HG03442 (cell line): ENCODE data around the gene PLIN4.

Source experiments
- ATAC-seq: cut with Tn5 transposase; IDR thresholded peaks from one replicate; pipeline ENCODE4 v1.9.1; 2021; ENCODE audit warnings: mild to moderate bottlenecking, moderate library complexity; ENCODE audit not compliant: unreplicated experiment

Gene PLIN4

GRCh38 chr19:4493929-4494690 lies 24.2 kb downstream of the PLIN4 start:
- ATAC-seq, result no peak

- ATAC-seq, result no peak
These were observed 25.0 kb downstream of the PLIN4 start for GRCh38 chr19:4493104-4493928.

- ATAC-seq, result no peak
These were observed 25.8 kb downstream of the PLIN4 start for GRCh38 chr19:4492337-4493103.

- ATAC-seq, result no peak
These were observed 26.8 kb downstream of the PLIN4 start for GRCh38 chr19:4491446-4491845.

GRCh38 chr19:4488496-4488895 lies 29.8 kb downstream of the PLIN4 start:
- ATAC-seq, result no peak

- no peak for ATAC-seq
These were observed 30.7 kb downstream of the PLIN4 start for GRCh38 chr19:4487572-4487971.

GRCh38 chr19:4483385-4483784 lies 34.9 kb downstream of the PLIN4 start:
- no peak for ATAC-seq

GRCh38 chr19:4482721-4483364 lies 35.4 kb downstream of the PLIN4 start:
- no peak for ATAC-seq

- no peak for ATAC-seq
These were observed 41.1 kb downstream of the PLIN4 start for GRCh38 chr19:4477034-4477801.

GRCh38 chr19:4474514-4475022 lies 43.7 kb downstream of the PLIN4 start:
- ATAC-seq, result no peak

- no peak for ATAC-seq
These were observed 44.3 kb downstream of the PLIN4 start for GRCh38 chr19:4473763-4474513.

GRCh38 chr19:4473011-4473762 lies 45.1 kb downstream of the PLIN4 start:
- ATAC-seq, result no peak

- ATAC-seq, result peak; percentile 1
These were observed 45.9 kb downstream of the PLIN4 start, which contains the start of gene HDGFL2 for GRCh38 chr19:4472174-4472974. Gene HDGFL2 (plus strand): TSS chr19:4472297. CDS start chr19:4472351, 54 bp downstream.

- ATAC-seq, result peak; percentile 81
These were observed 46.7 kb downstream of the PLIN4 start for GRCh38 chr19:4471403-4472173.

GRCh38 chr19:4467835-4468234 lies 50.5 kb downstream of the PLIN4 start:
- no peak for ATAC-seq

GRCh38 chr19:4464815-4465581 lies 53.3 kb downstream of the PLIN4 start:
- ATAC-seq, result no peak
